Parathyroid adenoma (tissue), 2 donors: ENCODE results near the gene MED10.
"Not testable (repeated sequence)": the region's sequence is repeated elsewhere in the genome, so short reads cannot be mapped to it uniquely, and the experiment has no call there.

ENCODE experiments used
- H2AFZ ChIP-seq: fragments of 300-600 bp; sonication (generic); one replicate; pipeline ENCODE4 v1.7.0; 2017; ENCODE audit warnings: antibody characterized with exemption, mild to moderate bottlenecking
- H3K27ac ChIP-seq: fragments of 300-600 bp; sonication (generic); one replicate; pipeline ENCODE4 v1.7.0; 2017
- H3K27me3 ChIP-seq: fragments of 300-600 bp; sonication (generic); one replicate; pipeline ENCODE4 v1.7.0; 2017; ENCODE audit warnings: low read length; ENCODE audit not compliant: control insufficient read depth, insufficient read depth
- H3K36me3 ChIP-seq: fragments of 300-600 bp; sonication (generic); one replicate; pipeline ENCODE4 v1.7.0; 2017; ENCODE audit warnings: low read length; ENCODE audit not compliant: control insufficient read depth, insufficient read depth
- H3K4me1 ChIP-seq: fragments of 300-600 bp; sonication (generic); one replicate; pipeline ENCODE4 v1.7.0; 2017; ENCODE audit warnings: control low read depth
- H3K4me2 ChIP-seq: fragments of 300-600 bp; sonication (generic); one replicate; pipeline ENCODE4 v1.7.0; 2017; ENCODE audit warnings: low read length
- H3K4me3 ChIP-seq: fragments of 300-600 bp; sonication (generic); one replicate; pipeline ENCODE4 v1.7.0; 2017; ENCODE audit warnings: low read depth, low read length
- H3K79me2 ChIP-seq: fragments of 300-600 bp; sonication (generic); one replicate; pipeline ENCODE4 v1.7.0; 2017; ENCODE audit warnings: control low read depth
- H3K9ac ChIP-seq: fragments of 300-600 bp; sonication (generic); one replicate; pipeline ENCODE4 v1.7.0; 2017; ENCODE audit warnings: mild to moderate bottlenecking
- H3K9me3 ChIP-seq: fragments of 300-600 bp; sonication (generic); one replicate; pipeline ENCODE4 v1.7.0; 2017; ENCODE audit warnings: low read length; ENCODE audit not compliant: control insufficient read depth
- CTCF ChIP-seq: fragments of 300-600 bp; sonication (generic); IDR thresholded peaks from one replicate; pipeline ENCODE4 v1.7.0; 2017; ENCODE audit warnings: antibody characterized with exemption, mild to moderate bottlenecking
- donor health status: primary hyperparathyroidism.

The MED10 gene

DNA sequence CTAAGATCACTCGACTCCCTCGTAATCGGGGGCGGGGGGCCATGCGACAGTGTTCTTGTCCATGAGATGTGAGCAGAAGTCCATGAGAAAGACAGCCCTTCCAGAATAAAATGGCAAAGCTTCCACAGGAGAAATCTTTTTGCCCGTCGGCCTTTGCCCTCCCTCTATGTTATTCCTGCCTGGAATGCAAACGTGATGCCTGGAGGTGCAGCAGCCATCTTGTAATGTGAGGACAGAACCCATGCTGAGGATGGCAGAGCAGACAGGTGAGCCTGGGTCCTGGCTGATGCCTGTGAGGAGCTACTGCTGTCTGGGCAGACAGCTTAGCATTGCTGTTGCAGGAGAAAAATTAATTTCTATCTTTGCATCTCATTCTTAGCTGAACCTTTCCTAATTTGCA, 17.2 kb downstream of the MED10 start:
- Histone ChIP-seq H3K27me3 (no peaks in the 10 kb centered on the region), H3K9me3 (no peaks in the 10 kb centered on the region), H3K4me3 (no peak overlapping the region), H2AFZ (no peak overlapping the region), H3K27ac (no peak overlapping the region), H3K36me3 (no peaks in the 10 kb centered on the region), H3K79me2 (no peaks in the 10 kb centered on the region), H3K4me2 (no peak overlapping the region), H3K4me1 (no peaks in the 10 kb centered on the region), H3K9ac (no peak overlapping the region)
- no peak for TF ChIP-seq CTCF

DNA sequence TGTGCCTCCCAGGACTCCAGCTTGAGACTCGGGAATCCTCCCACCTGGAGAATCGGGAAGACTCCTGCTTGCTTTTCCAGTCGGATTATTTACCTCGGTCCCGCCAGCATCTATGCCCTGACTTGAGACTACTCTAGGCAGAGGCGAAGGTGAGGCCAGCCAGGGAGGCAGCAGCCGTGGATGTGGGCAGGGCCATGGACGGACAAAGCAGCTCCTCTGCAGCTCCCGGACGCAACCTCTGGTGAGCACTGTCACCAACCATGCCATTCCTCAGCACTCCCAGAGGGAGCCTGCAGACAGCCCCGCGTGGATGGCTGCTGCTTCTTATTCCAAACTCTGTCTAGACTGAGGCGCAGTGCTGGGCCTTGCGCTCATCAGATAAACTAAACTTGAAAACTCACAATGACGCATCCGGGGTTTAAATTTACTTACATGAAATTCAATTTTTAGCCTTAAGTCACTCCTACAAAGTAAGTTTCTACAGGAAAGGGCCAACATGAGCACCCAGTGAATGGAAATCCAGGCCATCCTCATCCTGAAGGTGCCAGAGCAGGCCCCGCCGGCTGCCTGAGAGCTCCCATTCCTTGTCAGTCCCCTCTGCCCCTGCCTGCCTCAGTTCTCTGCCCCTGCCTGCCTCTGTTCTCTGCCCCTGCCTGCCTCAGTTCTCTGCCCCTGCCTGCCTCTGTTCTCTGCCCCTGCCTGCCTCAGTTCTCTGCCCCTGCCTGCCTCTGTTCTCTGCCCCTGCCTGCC, 17.8 kb downstream of the MED10 start:
- H3K9ac ChIP-seq: no peak overlapping the region
- H3K27me3 ChIP-seq: no peaks in the 10 kb centered on the region
- H2AFZ ChIP-seq: no peak overlapping the region
- no peak overlapping the region for H3K27ac ChIP-seq
- H3K4me1 ChIP-seq: no peaks in the 10 kb centered on the region
- H3K4me3 ChIP-seq: no peak overlapping the region
- no peaks in the 10 kb centered on the region for H3K9me3 ChIP-seq
- no peak for TF ChIP-seq CTCF
- no peaks in the 10 kb centered on the region for H3K36me3 ChIP-seq
- no peak overlapping the region for H3K4me2 ChIP-seq
- H3K79me2 ChIP-seq: no peaks in the 10 kb centered on the region

GRCh38 chr5:6359555-6360322, 18.6 kb downstream of the MED10 start:
- Histone ChIP-seq H3K27me3 (no peaks in the 10 kb centered on the region), H3K79me2 (no peaks in the 10 kb centered on the region), H3K36me3 (no peaks in the 10 kb centered on the region), H3K9ac (no peak overlapping the region), H3K4me3 (no peak overlapping the region), H3K4me2 (no peak overlapping the region), H3K27ac (no peak overlapping the region), H2AFZ (no peak overlapping the region), H3K4me1 (no peaks in the 10 kb centered on the region), H3K9me3 (no peaks in the 10 kb centered on the region)
- no peak for TF ChIP-seq CTCF

DNA sequence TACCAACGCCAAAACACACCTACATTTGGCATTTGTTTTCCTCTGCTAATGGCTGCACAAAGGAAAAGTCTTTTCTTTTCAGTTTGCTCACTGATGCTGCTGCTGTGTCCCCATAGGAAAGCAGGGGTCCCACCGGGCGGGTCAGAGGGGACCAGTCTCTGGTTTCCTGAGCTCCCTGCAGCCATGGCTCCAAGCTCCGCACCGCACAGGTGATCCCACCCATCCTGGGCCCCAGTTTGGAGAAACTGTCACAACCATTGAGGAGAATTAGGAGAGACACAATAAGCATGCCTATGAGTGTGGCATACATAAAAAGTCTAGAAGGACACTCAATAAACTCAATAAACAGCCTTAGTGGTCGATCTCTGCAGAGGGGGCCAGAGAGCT, 19.9 kb downstream of the MED10 start:
- Histone ChIP-seq H3K27ac (no peak overlapping the region), H3K79me2 (no peaks in the 10 kb centered on the region), H3K27me3 (no peaks in the 10 kb centered on the region), H3K9ac (no peak overlapping the region), H3K4me2 (no peak overlapping the region), H2AFZ (no peak overlapping the region), H3K4me3 (no peak overlapping the region), H3K9me3 (no peaks in the 10 kb centered on the region), H3K36me3 (no peaks in the 10 kb centered on the region), H3K4me1 (no peaks in the 10 kb centered on the region)
- no peak for TF ChIP-seq CTCF

DNA sequence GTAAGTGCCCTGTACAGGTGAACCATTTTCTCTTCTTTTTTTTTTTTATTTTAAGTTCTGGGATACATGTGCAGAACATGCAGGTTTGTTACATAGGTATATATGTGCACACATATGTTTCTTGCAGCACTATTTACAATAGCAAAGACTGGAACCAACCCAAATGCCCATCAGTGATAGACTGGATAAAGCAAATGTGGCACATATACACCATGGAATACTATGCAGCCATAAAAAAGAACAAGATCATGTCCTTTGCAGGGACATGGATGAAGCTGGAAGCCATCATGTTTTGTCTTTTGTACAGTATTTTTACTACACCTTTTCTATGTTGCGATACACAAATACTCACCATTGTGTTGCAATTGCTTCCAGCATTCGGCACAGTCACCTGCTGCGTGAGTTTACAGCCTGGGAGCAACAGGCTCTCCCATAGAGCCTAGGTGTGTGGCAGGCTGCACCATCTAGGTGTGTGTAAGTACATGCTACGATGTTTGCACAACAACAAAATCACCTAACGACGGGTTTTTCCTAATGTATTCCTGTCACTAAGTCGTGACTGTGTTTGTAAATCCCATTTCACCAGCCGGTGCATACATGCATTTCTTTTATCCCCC, 20.4 kb downstream of the MED10 start:
- H3K9ac ChIP-seq, H3K4me2 ChIP-seq, H3K27ac ChIP-seq, H3K4me3 ChIP-seq, H3K27me3 ChIP-seq, H2AFZ ChIP-seq, H3K79me2 ChIP-seq, H3K36me3 ChIP-seq, H3K4me1 ChIP-seq, H3K9me3 ChIP-seq: not testable (repeated sequence)
